GM23338 (cell line): ENCODE data around the gene HBQ1. TPM values are rescaled to one million over a fixed set of nuclear protein-coding genes. Genes with fewer than 3 reads are reported as not detected.

Source experiments
- ATAC-seq: fragments of 200-7000 bp; cut with Tn5 transposase; 3 replicates; pipeline ENCODE4 v1.9.1; 2020
- DNase-seq: peaks from one replicate; pipeline ENCODE4 v3.0.0-alpha.2; 2015; ENCODE audit warnings: low spot score
- H2AFZ ChIP-seq: fragments of 200-600 bp; sonication (generic); 2 replicates; pipeline ENCODE4 v1.8.0; 2016; ENCODE audit warnings: antibody characterized with exemption, mild to moderate bottlenecking, moderate library complexity
- H3F3A ChIP-seq: fragments of 200-600 bp; sonication (generic); replicated peaks from 2 replicates; pipeline ENCODE4 v1.8.0; 2017; ENCODE audit warnings: antibody characterized with exemption, mixed run types, low read depth
- H3K27ac ChIP-seq: fragments of 200-600 bp; sonication (generic); 2 replicates; pipeline ENCODE4 v1.6.1; 2016; ENCODE audit warnings: low read depth
- H3K27me3 ChIP-seq: fragments of 200-600 bp; sonication (generic); 2 replicates; pipeline ENCODE4 v1.8.0; 2016; ENCODE audit warnings: mild to moderate bottlenecking, mixed run types, moderate library complexity; ENCODE audit not compliant: insufficient read depth
- H3K36me3 ChIP-seq: fragments of 200-600 bp; sonication (generic); 2 replicates; pipeline ENCODE4 v1.8.0; 2016; ENCODE audit warnings: mild to moderate bottlenecking; ENCODE audit not compliant: insufficient read depth
- H3K4me1 ChIP-seq: fragments of 200-600 bp; sonication (generic); 2 replicates; pipeline ENCODE4 v1.8.0; 2016; ENCODE audit warnings: mild to moderate bottlenecking, moderate library complexity; ENCODE audit not compliant: insufficient read depth
- H3K4me2 ChIP-seq: fragments of 200-600 bp; sonication (generic); 2 replicates; pipeline ENCODE4 v1.7.1; 2017; ENCODE audit warnings: mixed run types
- H3K4me3 ChIP-seq: fragments of 200-600 bp; sonication (generic); 2 replicates; pipeline ENCODE4 v1.6.1; 2016; ENCODE audit warnings: mixed run types
- H3K79me2 ChIP-seq: fragments of 200-600 bp; sonication (generic); replicated peaks from 2 replicates; pipeline ENCODE4 v1.8.0; 2017; ENCODE audit warnings: mild to moderate bottlenecking; ENCODE audit not compliant: insufficient read depth
- H3K9me2 ChIP-seq: fragments of 200-600 bp; sonication (generic); 2 replicates; pipeline ENCODE4 v1.8.0; 2017; ENCODE audit not compliant: insufficient read depth
- H4K20me1 ChIP-seq: fragments of 200-600 bp; sonication (generic); replicated peaks from 2 replicates; pipeline ENCODE4 v1.8.0; 2017; ENCODE audit warnings: mild to moderate bottlenecking; ENCODE audit not compliant: insufficient read depth
- H3K27ac Mint-ChIP-seq: 2 replicates; pipeline ENCODE4 v1.8.0; 2020; ENCODE audit warnings: inconsistent platforms, mild to moderate bottlenecking, moderate library complexity, mixed read lengths
- H3K27me3 Mint-ChIP-seq: 3 replicates; pipeline ENCODE4 v1.8.0; 2022; ENCODE audit warnings: low read depth, mild to moderate bottlenecking, moderate library complexity, mixed read lengths, inconsistent platforms; ENCODE audit not compliant: insufficient read depth, poor library complexity
- H3K36me3 Mint-ChIP-seq: 3 replicates; pipeline ENCODE4 v1.8.0; 2021; ENCODE audit warnings: low read depth, mild to moderate bottlenecking, inconsistent platforms, moderate library complexity, mixed read lengths
- H3K4me1 Mint-ChIP-seq: 3 replicates; pipeline ENCODE4 v1.8.0; 2020; ENCODE audit warnings: mild to moderate bottlenecking, inconsistent platforms, mixed read lengths
- H3K4me3 Mint-ChIP-seq: 3 replicates; pipeline ENCODE4 v1.8.0; 2021; ENCODE audit warnings: moderate library complexity, mild to moderate bottlenecking, inconsistent platforms, mixed read lengths
- H3K9me3 Mint-ChIP-seq: 3 replicates; pipeline ENCODE4 v1.8.0; 2020; ENCODE audit warnings: moderate library complexity, mild to moderate bottlenecking, inconsistent platforms, mixed read lengths
- CREB1 ChIP-seq: fragments of 250-450 bp; sonication (Bioruptor Pico); IDR thresholded peaks from 2 replicates; pipeline ENCODE4 v1.5.0; 2020; ENCODE audit warnings: low read depth, mild to moderate bottlenecking, moderate library complexity
- CTCF ChIP-seq, 2 experiments: fragments of 200-600 bp in 1 of 2; sonication (generic) in 1 of 2; conservative IDR thresholded peaks; 2 replicates each; pipeline versions ENCODE4 v1.5.1 to v1.6.1; 2016 to 2017; ENCODE audit warnings: antibody characterized with exemption in 2 of 2, low read depth in 2 of 2, mild to moderate bottlenecking in 2 of 2, moderate library complexity in 1 of 2
- ETS1 ChIP-seq: IDR thresholded peaks from 2 replicates; pipeline ENCODE4 v1.6.1; 2016; ENCODE audit warnings: antibody characterized with exemption
- EZH2 ChIP-seq: fragments of 200-600 bp; sonication (generic); IDR thresholded peaks from one replicate; pipeline ENCODE4 v1.8.0; 2017; ENCODE audit warnings: antibody characterized with exemption, mild to moderate bottlenecking, low read depth; ENCODE audit not compliant: unreplicated experiment
- EZH2phosphoT487 ChIP-seq: fragments of 200-600 bp; sonication (generic); IDR thresholded peaks from one replicate; pipeline ENCODE4 v1.8.1; 2018; ENCODE audit warnings: antibody characterized with exemption; ENCODE audit not compliant: unreplicated experiment
- JUNB ChIP-seq: IDR thresholded peaks from one replicate; pipeline ENCODE4 v1.6.1; 2016; ENCODE audit warnings: antibody characterized with exemption; ENCODE audit not compliant: unreplicated experiment
- NANOG ChIP-seq: IDR thresholded peaks from 2 replicates; pipeline ENCODE4 v1.6.1; 2016; ENCODE audit warnings: antibody characterized with exemption, borderline replicate concordance
- POLR2AphosphoS5 ChIP-seq: IDR thresholded peaks from 2 replicates; pipeline ENCODE4 v1.6.1; 2016; ENCODE audit warnings: antibody characterized with exemption, low read depth
- REST ChIP-seq: IDR thresholded peaks from one replicate; pipeline ENCODE4 v1.6.1; 2018; ENCODE audit warnings: antibody characterized with exemption; ENCODE audit not compliant: unreplicated experiment
- STAT1 ChIP-seq: IDR thresholded peaks from one replicate; pipeline ENCODE4 v1.6.1; 2016; ENCODE audit warnings: antibody characterized with exemption; ENCODE audit not compliant: unreplicated experiment
- ZNF114 ChIP-seq: fragments of 250-450 bp; sonication (Bioruptor Pico); IDR thresholded peaks from 2 replicates; pipeline ENCODE4 v1.5.0; 2020; ENCODE audit warnings: mild to moderate bottlenecking, moderate library complexity
- ZNF331 ChIP-seq: fragments of 250-450 bp; sonication (Bioruptor Pico); IDR thresholded peaks from 2 replicates; pipeline ENCODE4 v1.5.0; 2020; ENCODE audit warnings: low read depth, mild to moderate bottlenecking, moderate library complexity
- ZNF462 ChIP-seq: fragments of 250-450 bp; sonication (Bioruptor Pico); IDR thresholded peaks from 2 replicates; pipeline ENCODE4 v1.5.0; 2020; ENCODE audit warnings: mild to moderate bottlenecking, moderate library complexity
- polyA plus RNA-seq: library from polyadenylated mRNA; unstranded; fragments of >200 nt; fragmentation: Nextera tagmentation; extraction: Ambion mirVana; gene quantifications from 2 replicates; pipeline ENCODE4 v1.2.1, GENCODE V29; 2016
- total RNA-seq: library from RNA; depleted of rRNA; stranded (reverse); fragments of >200 nt; shearing (Covaris generic); gene quantifications from 2 replicates; pipeline ENCODE4 v1.2.3, GENCODE V29; 2014

The HBQ1 gene
- total and polyA plus RNA-seq, 2 experiments from 2014 or later: 6.6 to 8.5 TPM

GRCh38 chr16:170788-171187, 9.5 kb upstream of the HBQ1 start:
- no peak overlapping the region; the same call in 2 of the 3 replicates for H3K4me3 Mint-ChIP-seq

More at GRCh38 chr16:170788-171187, 9.5 kb upstream of the HBQ1 start:
- no peak overlapping the region for H3K27ac ChIP-seq
- H3K79me2 ChIP-seq: no peaks in the 10 kb centered on the region
- TF ChIP-seq STAT1 (no peak), CTCF (conservative IDR thresholded peaks at IDR 0.05; ENCODE audit: low read depth in 2 of 2) (no peak), CREB1 (no peak), REST (no peak), NANOG (no peak), ZNF114 (CRISPR knock-in tag) (no peak), POLR2AphosphoS5 (no peak), EZH2 (no peak), JUNB (no peak), EZH2phosphoT487 (no peak), ETS1 (no peak), ZNF331 (no peak), ZNF462 (CRISPR knock-in tag) (no peak)
- Mint-ChIP-seq H3K9me3 (no peaks in the 10 kb centered on the region), H3K27me3 (peaks cover 85% of the 10 kb centered on the region), H3K27ac (no peak overlapping the region), H3K4me1 (peaks cover 52% of the 10 kb centered on the region), H3K36me3 (no peaks in the 10 kb centered on the region; the same call in 2 of the 3 replicates)
- H3F3A ChIP-seq: peaks cover 12% of the 10 kb centered on the region
- H3K4me3 ChIP-seq: no peak overlapping the region
- H3K9me2 ChIP-seq: no peaks in the 10 kb centered on the region
- peaks cover 49% of the 10 kb centered on the region for H3K4me1 ChIP-seq
- no peak overlapping the region for H2AFZ ChIP-seq
- peaks cover 88% of the 10 kb centered on the region for H3K27me3 ChIP-seq
- ATAC-seq: no peak
- no peaks in the 10 kb centered on the region; the same call in 1 of the 2 replicates for H4K20me1 ChIP-seq
- no peaks in the 10 kb centered on the region for H3K36me3 ChIP-seq
- H3K4me2 ChIP-seq: no peak overlapping the region
- DNase-seq: no peak
